H1 (cell line): ENCODE data around the gene CPXM1. TPM values are rescaled to one million over a fixed set of nuclear protein-coding genes. Genes with fewer than 3 reads are reported as not detected.

Source experiments
- CHD7 ChIP-seq: fragments of 300-600 bp; sonication (generic); IDR thresholded peaks from 2 replicates; pipeline ENCODE4 v1.7.1; 2012; ENCODE audit warnings: low read length, moderate library complexity, mild to moderate bottlenecking, inconsistent platforms; ENCODE audit not compliant: insufficient replicate concordance
- EP300 ChIP-seq, 2 experiments: IDR thresholded peaks; 1 replicate in 1 of 2; 2 replicates in 1 of 2; pipeline ENCODE4 v1.6.1; 2011 to 2012; ENCODE audit warnings: low read depth in 2 of 2, low read length in 2 of 2, mild to moderate bottlenecking in 2 of 2, borderline replicate concordance in 1 of 2, inconsistent platforms in 1 of 2, moderate library complexity in 1 of 2
- HDAC2 ChIP-seq, 2 experiments: fragments of 300-600 bp in 1 of 2; sonication (generic) in 1 of 2; IDR thresholded peaks; 2 replicates each; pipeline ENCODE4 v1.6.1; 2011 to 2012; ENCODE audit warnings: low read depth in 2 of 2, low read length in 2 of 2, mild to moderate bottlenecking in 2 of 2, moderate library complexity in 2 of 2, borderline replicate concordance in 1 of 2, inconsistent platforms in 1 of 2
- polyA plus RNA-seq, 7 experiments: library from polyadenylated mRNA; depleted of rRNA in 3 of 7; stranded (reverse) in 5 of 7; unstranded in 2 of 7; fragments of >200 nt in 5 of 7; fragments of 200-250 nt in 2 of 7; gene quantifications; 1 replicate in 5 of 7; 2 replicates in 1 of 7; 4 replicates in 1 of 7; pipeline versions ENCODE4 v1.2.1 to v1.2.3, GENCODE V29; 2011 to 2013; ENCODE audit warnings: missing spikeins in 2 of 7, mixed read lengths in 2 of 7
- total RNA-seq: library from RNA; stranded (reverse); fragmentation: NEBNext Ultra II Directional; extraction: Animal tissue kit (Norgen Biotek cat#: 25700); gene quantifications from 2 replicates; pipeline ENCODE4 v1.2.1, GENCODE V29; 2021

Gene CPXM1
- total and polyA plus RNA-seq, 2 of the 8 experiments (the other 6 are each of a cell fraction or from before 2014, with no cell fraction given): 31.3 to 81.9 TPM

- TF ChIP-seq CHD7 (no peak), HDAC2 (IDR thresholded peaks at IDR 0.05; ENCODE audit: borderline replicate concordance in 1 of 2, low read depth in 2 of 2, low read length in 2 of 2) (no peak), EP300 (IDR thresholded peaks at IDR 0.05; ENCODE audit: borderline replicate concordance in 1 of 2, low read depth in 2 of 2, low read length in 2 of 2) (no peak)
These were observed 47.4 kb upstream of the CPXM1 start (continued) for GRCh38 chr20:2847802-2848201.
